ENCODE measurements around the gene CLIC1. TPM values are rescaled to one million over a fixed set of nuclear protein-coding genes. Genes with fewer than 3 reads are reported as not detected.

CLIC1 gene
- total RNA-seq, 2 donors from 2014 or later = 222 to 251 TPM

GRCh38 chr6:31775184-31775583, 38.9 kb upstream of the CLIC1 start:
- no peak for TF ChIP-seq CTCF (IDR thresholded peaks at IDR 0.05)
- Histone ChIP-seq H3K36me3 (peaks cover 5% of the 10 kb centered on the region), H3K9me3 (no peaks in the 10 kb centered on the region), H3K4me1 (ENCODE audit: control insufficient read depth in 1 of 2, low read depth in 2 of 2) (peaks cover 6 to 9% of the 10 kb centered on the region in 2 donors), H3K27me3 (replicated peaks; ENCODE audit: insufficient read depth) (no peaks in the 10 kb centered on the region), H3K27ac (no peak overlapping the region), H3K4me3 (no peak overlapping the region)
- DNase-seq (ENCODE audit: low spot score) (no peak), ATAC-seq (ENCODE audit: insufficient number of reproducible peaks, low FRiP score, low read depth) (no peak)

GRCh38 chr6:31771992-31772358, 35.6 kb upstream of the CLIC1 start:
- Histone ChIP-seq H3K27me3 (replicated peaks; ENCODE audit: insufficient read depth) (no peaks in the 10 kb centered on the region), H3K36me3 (no peaks in the 10 kb centered on the region), H3K27ac (no peak overlapping the region), H3K4me3 (no peak overlapping the region), H3K9me3 (no peaks in the 10 kb centered on the region), H3K4me1 (ENCODE audit: control insufficient read depth in 1 of 2, low read depth in 2 of 2) (peaks cover 2 to 5% of the 10 kb centered on the region in 2 donors)
- DNase-seq (ENCODE audit: low spot score) = no peak
- no peak for TF ChIP-seq CTCF (IDR thresholded peaks at IDR 0.05)
- no peak for ATAC-seq (ENCODE audit: insufficient number of reproducible peaks, low FRiP score, low read depth)

- Histone ChIP-seq H3K9me3 (no peaks in the 10 kb centered on the region), H3K27me3 (replicated peaks; ENCODE audit: insufficient read depth) (no peaks in the 10 kb centered on the region), H3K4me1 (ENCODE audit: control insufficient read depth in 1 of 2, low read depth in 2 of 2) (peaks cover 2 to 7% of the 10 kb centered on the region in 2 donors), H3K27ac (no peak overlapping the region), H3K4me3 (no peak overlapping the region), H3K36me3 (no peaks in the 10 kb centered on the region)
- TF ChIP-seq CTCF (IDR thresholded peaks at IDR 0.05) = no peak
- no peak for ATAC-seq (ENCODE audit: insufficient number of reproducible peaks, low FRiP score, low read depth)
- DNase-seq (ENCODE audit: low spot score) = no peak
These were observed 34.5 kb upstream of the CLIC1 start for GRCh38 chr6:31770860-31771259.

DNA sequence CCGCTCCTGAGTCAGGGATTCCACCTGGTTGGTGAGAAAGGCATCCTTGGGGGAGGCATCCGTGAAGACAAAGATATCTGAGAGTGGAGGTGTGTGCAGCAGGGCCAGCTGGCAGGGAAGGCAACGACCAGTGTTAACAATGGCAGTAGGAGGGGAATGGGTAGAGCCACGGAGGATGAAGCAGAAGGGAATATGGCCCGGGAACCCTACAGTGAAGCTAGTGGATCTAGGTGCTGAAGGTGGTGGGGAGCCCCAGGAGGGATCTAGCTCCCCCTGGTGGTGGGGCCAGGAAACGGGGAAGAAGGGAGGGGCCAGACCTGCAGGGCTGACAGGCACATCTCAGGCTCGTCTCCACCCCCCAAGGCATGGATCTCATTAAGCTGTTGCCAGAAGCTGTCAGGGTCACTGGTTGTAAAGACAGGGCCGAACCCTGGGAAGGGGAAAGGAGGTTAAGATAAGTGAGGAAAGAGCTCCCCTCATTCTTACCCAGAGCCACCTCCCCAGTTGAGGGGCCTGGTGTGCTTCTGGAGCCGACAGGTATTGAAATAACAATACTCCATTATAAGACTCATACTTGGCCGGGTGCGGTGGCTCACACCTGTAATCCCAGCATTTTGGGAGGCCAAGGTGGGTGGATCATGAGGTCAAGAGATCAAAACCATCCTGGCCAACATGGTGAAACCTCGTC, 33.5 kb upstream of the CLIC1 start:
- H3K4me3 ChIP-seq = no peak overlapping the region
- H3K27me3 ChIP-seq (replicated peaks; ENCODE audit: insufficient read depth) = no peaks in the 10 kb centered on the region
- ATAC-seq (ENCODE audit: insufficient number of reproducible peaks, low FRiP score, low read depth) (no peak), DNase-seq (ENCODE audit: low spot score) (no peak)
- peaks cover 2 to 8% of the 10 kb centered on the region in 2 donors for H3K4me1 ChIP-seq (ENCODE audit: control insufficient read depth in 1 of 2, low read depth in 2 of 2)
- H3K9me3 ChIP-seq = no peaks in the 10 kb centered on the region
- peak; percentile 52 for TF ChIP-seq CTCF (IDR thresholded peaks at IDR 0.05)
- no peak overlapping the region for H3K27ac ChIP-seq
- no peaks in the 10 kb centered on the region for H3K36me3 ChIP-seq

GRCh38 chr6:31768363-31769257, 32.3 kb upstream of the CLIC1 start:
- DNase-seq (ENCODE audit: low spot score) (no peak), ATAC-seq (ENCODE audit: insufficient number of reproducible peaks, low FRiP score, low read depth) (no peak)
- Histone ChIP-seq H3K27ac (no peak overlapping the region), H3K36me3 (no peaks in the 10 kb centered on the region), H3K9me3 (no peaks in the 10 kb centered on the region), H3K4me1 (ENCODE audit: control insufficient read depth in 1 of 2, low read depth in 2 of 2) (peaks cover 2 to 8% of the 10 kb centered on the region in 2 donors), H3K4me3 (no peak overlapping the region), H3K27me3 (replicated peaks; ENCODE audit: insufficient read depth) (no peaks in the 10 kb centered on the region)
- no peak for TF ChIP-seq CTCF (IDR thresholded peaks at IDR 0.05)

Data from thoracic aorta (tissue), 2 donors.